ENCODE measurements around the gene ZNF205.

The ZNF205 gene

GRCh38 chr16:3147046-3147756, 34.8 kb downstream of the ZNF205 start:
- no peak for DNase-seq

GRCh38 chr16:3147757-3148104, 35.3 kb downstream of the ZNF205 start:
- DNase-seq, result no peak

- DNase-seq, result no peak
Observed at GRCh38 chr16:3148256-3149192, 36.1 kb downstream of the ZNF205 start.

DNA sequence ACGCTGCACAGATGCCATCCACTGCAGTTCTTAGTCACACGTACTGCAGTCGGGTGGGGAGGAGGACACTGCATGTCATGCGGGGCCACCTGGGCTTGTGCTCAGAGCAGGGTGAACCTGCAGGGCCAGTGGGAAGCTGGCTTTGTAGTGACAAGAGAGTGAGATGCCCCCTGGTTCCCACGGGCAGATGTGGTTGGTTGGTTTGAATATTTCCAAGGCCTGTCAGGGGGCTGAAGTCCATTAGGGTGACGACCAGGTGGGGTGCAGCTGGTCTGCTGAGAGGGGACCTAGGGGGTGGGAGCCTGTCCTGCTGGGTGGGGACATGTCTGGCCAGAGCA, 36.8 kb downstream of the ZNF205 start:
- no peak for DNase-seq

GRCh38 chr16:3149630-3150345, 37.4 kb downstream of the ZNF205 start:
- DNase-seq, result peak in 55 of 58 donors; percentile 21 to 78 (median 55)

DNA sequence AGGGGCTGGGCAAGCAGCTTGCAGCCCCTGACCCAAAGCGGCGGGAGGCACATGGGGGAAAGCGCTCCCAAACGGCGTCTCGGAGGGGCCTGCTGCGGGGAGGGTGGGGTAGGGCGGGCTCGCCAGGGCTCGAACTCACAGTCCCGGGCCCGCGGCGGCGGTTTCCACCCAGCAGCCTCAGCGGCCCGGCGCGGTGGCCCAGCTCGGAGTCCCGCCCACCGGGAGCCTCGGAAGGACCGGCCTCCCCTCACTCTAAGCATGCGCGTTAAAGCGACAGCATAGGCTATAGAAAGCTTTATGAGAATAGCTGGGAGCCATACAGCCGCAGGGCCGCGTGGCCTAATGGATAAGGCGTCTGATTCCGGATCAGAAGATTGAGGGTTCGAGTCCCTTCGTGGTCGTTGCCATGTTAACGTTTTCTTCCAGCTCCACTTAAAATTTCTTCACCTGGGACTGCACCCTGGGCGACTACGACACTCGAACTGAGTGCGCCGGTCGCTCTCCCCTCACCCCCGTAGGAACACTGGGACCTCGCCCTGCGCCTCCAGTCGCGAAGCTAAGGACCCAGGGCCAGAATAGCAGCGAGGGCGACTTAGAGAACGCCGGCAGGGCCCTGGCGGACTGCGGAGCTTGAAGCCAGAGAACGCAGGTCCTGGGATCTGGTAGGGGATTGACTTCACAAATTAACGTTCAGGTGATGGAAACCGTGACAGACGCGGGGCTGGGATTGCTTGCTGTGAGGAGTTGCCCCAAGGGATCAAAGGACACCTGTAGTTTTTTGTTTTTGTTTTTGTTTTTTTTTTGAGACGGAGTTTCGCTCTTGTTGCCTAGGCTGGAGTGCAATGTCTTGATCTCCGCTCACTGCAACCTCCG, 38.2 kb downstream of the ZNF205 start:
- peak; percentile 57 to 97 (median 89) for DNase-seq

DNA sequence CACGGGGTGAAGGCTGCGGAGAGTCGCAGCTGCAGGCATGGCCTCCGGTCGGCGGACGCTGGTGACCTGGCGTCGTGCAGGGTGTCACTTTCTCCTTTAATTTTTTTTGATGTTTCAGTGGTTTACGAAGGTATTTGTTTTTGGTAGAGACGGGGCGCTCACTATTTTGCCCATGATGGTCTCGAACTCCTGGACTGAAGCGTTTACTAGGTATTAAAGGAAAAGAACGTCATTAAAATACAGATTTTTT, 39.6 kb downstream of the ZNF205 start:
- DNase-seq, result no peak

DNA sequence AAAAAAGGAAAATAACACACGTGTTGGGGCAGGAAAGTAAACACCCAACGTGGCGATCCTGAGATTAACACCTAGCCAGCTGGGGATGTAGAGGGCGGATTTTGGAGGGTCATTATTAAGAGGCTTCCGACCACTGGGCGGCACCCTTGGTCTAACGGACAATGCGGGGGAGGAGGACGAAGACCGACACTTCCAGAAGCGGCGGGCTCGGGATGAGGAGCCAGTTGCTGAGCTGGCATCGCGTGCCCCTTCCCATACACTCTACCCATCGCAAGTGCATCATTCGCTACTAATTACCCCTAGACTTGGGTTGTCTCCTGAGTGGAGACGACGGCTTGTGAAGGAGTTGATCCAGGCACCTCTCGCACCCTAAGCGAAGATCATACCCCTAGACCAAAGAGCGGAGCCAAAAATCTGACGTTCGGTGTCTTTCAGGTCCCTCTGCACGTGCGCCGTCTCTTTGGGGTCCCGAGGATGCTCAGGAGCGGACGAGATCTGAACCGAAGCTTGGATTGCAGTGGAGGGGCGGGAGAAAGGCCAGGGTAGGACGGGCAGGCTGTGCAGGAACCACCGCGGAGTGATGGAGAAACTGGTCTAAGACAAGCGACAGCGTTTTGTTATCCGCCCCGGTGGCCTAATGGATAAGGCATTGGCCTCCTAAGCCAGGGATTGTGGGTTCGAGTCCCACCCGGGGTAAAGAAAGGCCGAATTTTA, 40.0 kb downstream of the ZNF205 start:
- DNase-seq, result peak in 57 of 58 donors; percentile 34 to 92 (median 76)

GRCh38 chr16:3152991-3153368, 40.6 kb downstream of the ZNF205 start:
- no peak for DNase-seq

DNA sequence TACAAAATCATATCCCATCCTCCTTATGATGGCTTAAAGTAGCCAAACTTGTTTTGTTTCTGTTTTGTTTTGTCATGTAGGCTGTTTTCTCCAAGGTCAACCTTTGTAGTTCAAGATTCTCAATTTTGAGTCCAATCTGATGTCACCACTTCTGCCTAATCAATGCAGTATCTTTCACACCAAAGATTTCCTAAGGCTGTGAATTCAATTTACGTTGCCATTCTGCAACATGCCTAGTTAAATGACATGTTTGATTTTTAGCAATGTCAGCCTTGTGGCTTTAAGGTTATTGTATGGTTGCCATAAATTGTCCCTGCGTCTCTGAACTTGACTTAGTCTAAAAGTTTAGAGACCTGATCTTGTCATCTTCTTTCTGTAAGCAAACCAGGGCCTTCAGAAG, 42.8 kb downstream of the ZNF205 start:
- DNase-seq, result no peak

DNA sequence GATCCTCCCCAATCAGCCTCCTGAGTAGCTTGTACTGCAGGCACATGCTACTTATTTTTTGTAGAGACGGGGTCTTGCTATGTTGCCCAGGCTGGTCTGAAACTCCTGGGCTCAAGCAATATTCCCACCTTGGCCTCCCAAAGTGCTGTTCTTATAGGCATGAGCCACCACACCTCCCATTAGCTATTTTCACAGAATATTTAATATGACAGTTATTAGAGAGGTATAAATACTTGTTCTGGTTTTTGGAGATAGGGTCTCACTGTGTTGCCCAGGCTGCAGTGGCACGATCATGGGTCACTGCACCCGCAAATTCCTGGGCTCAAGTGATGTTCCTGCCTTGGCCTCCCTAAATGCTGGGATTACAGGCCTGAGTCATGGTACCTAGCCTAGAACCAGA, 43.6 kb downstream of the ZNF205 start:
- DNase-seq, result no peak

- peak in 24 of 58 donors; percentile 6 to 59 (median 28) for DNase-seq
Observed at GRCh38 chr16:3157229-3158025, 45.0 kb downstream of the ZNF205 start.

GRCh38 chr16:3158026-3158509, 45.7 kb downstream of the ZNF205 start:
- no peak for DNase-seq

DNA sequence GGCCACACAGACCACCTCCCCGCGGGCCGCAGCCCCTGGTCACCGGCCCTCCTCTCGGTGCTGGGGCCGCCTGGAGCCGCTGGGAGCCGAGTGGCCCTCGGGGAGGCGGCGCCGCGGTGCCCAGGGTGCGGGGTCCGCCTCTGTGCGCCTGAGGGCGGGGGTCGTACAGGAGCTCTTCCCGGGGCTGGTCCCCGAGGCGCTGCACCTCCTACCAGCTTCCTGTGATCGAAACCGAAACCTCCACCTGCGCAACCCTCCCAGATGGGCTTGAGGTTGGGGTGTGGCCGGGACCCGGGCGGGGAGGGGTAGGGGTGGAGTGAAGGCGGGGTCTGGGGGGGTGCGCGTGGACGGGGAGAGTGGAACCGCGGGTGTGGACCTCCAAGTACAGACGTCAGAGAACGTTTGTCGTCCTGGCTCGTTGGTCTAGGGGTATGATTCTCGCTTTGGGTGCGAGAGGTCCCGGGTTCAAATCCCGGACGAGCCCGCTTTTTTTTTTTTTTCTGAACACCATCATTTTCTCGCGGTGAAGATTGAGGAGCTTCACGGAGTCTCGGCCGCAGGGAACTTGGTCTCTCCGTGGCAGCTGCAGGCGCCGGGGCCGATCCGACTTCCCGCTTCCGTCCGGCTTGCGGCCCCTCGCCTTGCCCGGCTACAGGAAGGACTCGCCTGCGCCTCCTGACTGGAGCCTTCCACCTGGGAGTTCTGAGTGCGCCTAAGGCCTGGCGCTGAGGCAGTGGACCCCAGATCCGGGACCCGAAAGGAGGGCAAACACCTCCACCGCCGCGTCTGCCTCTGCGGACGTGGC, 46.3 kb downstream of the ZNF205 start:
- DNase-seq, result peak in 36 of 58 donors; percentile 8 to 64 (median 30)

GRCh38 chr16:3161235-3162018, 49.0 kb downstream of the ZNF205 start:
- DNase-seq, result no peak

- DNase-seq, result no peak
Observed at GRCh38 chr16:3164121-3164991, 52.0 kb downstream of the ZNF205 start.
